Lower lobe of right lung (tissue), 2 donors: ENCODE data around the gene PSAP. TPM values are rescaled to one million over a fixed set of nuclear protein-coding genes. Genes with fewer than 3 reads are reported as not detected.

ENCODE experiments used
- ATAC-seq, 2 donors: fragments of 200-7000 bp; cut with Tn5 transposase; one replicate each; pipeline ENCODE4 v1.9.1; 2020 to 2022; ENCODE audit warnings: mild to moderate bottlenecking in 2 of 2, moderate library complexity in 2 of 2
- DNase-seq: peaks from one replicate; pipeline ENCODE4 v3.0.0-alpha.2; 2020
- H3K27ac ChIP-seq: fragments of 200-600 bp; one replicate; pipeline ENCODE4 v1.8.0; 2022
- H3K27me3 ChIP-seq: fragments of 200-600 bp; one replicate; pipeline ENCODE4 v1.8.0; 2022; ENCODE audit warnings: low read depth
- H3K36me3 ChIP-seq: fragments of 200-600 bp; one replicate; pipeline ENCODE4 v1.8.0; 2022; ENCODE audit warnings: mild to moderate bottlenecking
- H3K4me1 ChIP-seq: fragments of 200-600 bp; one replicate; pipeline ENCODE4 v1.8.0; 2022
- H3K4me3 ChIP-seq: fragments of 200-600 bp; one replicate; pipeline ENCODE4 v1.8.0; 2022; ENCODE audit warnings: mild to moderate bottlenecking
- H3K9me3 ChIP-seq: fragments of 200-600 bp; one replicate; pipeline ENCODE4 v1.8.0; 2022
- CTCF ChIP-seq: fragments of 200-600 bp; IDR thresholded peaks from one replicate; pipeline ENCODE4 v1.8.0; 2022; ENCODE audit warnings: antibody characterized with exemption, mild to moderate bottlenecking
- intact Hi-C: fragments of 100-400 bp; cut with DNase I; formaldehyde crosslinking; loops from one replicate; pipeline ENCODE4 v1.11.0; 2022
- total RNA-seq: library from RNA; stranded (reverse); fragmentation: NEBNext Ultra II Directional; extraction: Animal tissue kit (Norgen Biotek cat#: 25700); gene quantifications from one replicate; pipeline ENCODE4 v1.2.1, GENCODE V29; 2021
- donor health status: DM: no; HTN: yes; CAD: no; lungs with severe emphysema.

The PSAP gene
- total RNA-seq, 1 donor from 2014 or later = 2,019 TPM

GRCh38 chr10:71798308-71798624, 52.8 kb downstream of the PSAP start:
- TF ChIP-seq CTCF = no peak
- intact Hi-C loops = no loop called here

GRCh38 chr10:71797533-71798307, 53.3 kb downstream of the PSAP start:
- no peaks in the 10 kb centered on the region for H3K4me1 ChIP-seq
- H3K9me3 ChIP-seq = no peaks in the 10 kb centered on the region
- TF ChIP-seq CTCF = no peak
- no peak for DNase-seq
- H3K4me3 ChIP-seq = no peak overlapping the region
- intact Hi-C loops = no loop called here
- peak in 1 of 2 donors; percentile 12 for ATAC-seq
- no peaks in the 10 kb centered on the region for H3K36me3 ChIP-seq
- H3K27me3 ChIP-seq = no peaks in the 10 kb centered on the region
- no peak overlapping the region for H3K27ac ChIP-seq

More at GRCh38 chr10:71798308-71798624, 52.8 kb downstream of the PSAP start:
- Histone ChIP-seq H3K9me3 (no peaks in the 10 kb centered on the region), H3K4me3 (no peak overlapping the region), H3K36me3 (no peaks in the 10 kb centered on the region), H3K4me1 (no peaks in the 10 kb centered on the region), H3K27ac (no peak overlapping the region), H3K27me3 (no peaks in the 10 kb centered on the region)
- ATAC-seq = no peak
- no peak for DNase-seq

- DNase-seq (no peak), ATAC-seq (no peak)
- TF ChIP-seq CTCF = no peak
- no peaks in the 10 kb centered on the region for H3K27me3 ChIP-seq
- H3K36me3 ChIP-seq = no peaks in the 10 kb centered on the region
- no peaks in the 10 kb centered on the region for H3K9me3 ChIP-seq
- intact Hi-C loops = no loop called here
- no peak overlapping the region for H3K27ac ChIP-seq
- H3K4me1 ChIP-seq = no peaks in the 10 kb centered on the region
- no peak overlapping the region for H3K4me3 ChIP-seq
Measured at GRCh38 chr10:71796749-71797405, 54.2 kb downstream of the PSAP start.

- intact Hi-C loops = no loop called here
- Histone ChIP-seq H3K4me3 (no peak overlapping the region), H3K36me3 (no peaks in the 10 kb centered on the region), H3K4me1 (no peaks in the 10 kb centered on the region), H3K9me3 (no peaks in the 10 kb centered on the region), H3K27ac (no peak overlapping the region), H3K27me3 (no peaks in the 10 kb centered on the region)
- ATAC-seq = no peak
- no peak for DNase-seq
- no peak for TF ChIP-seq CTCF
Measured at GRCh38 chr10:71795248-71795647, 55.8 kb downstream of the PSAP start.

GRCh38 chr10:71790749-71791440, 60.2 kb downstream of the PSAP start:
- no peak overlapping the region for H3K27ac ChIP-seq
- H3K27me3 ChIP-seq = no peaks in the 10 kb centered on the region
- ATAC-seq (no peak), DNase-seq (no peak)
- H3K9me3 ChIP-seq = no peaks in the 10 kb centered on the region
- H3K4me1 ChIP-seq = no peaks in the 10 kb centered on the region
- intact Hi-C loops = no loop called here
- no peak overlapping the region for H3K4me3 ChIP-seq
- no peaks in the 10 kb centered on the region for H3K36me3 ChIP-seq
- no peak for TF ChIP-seq CTCF
